Stimulated activated CD4-positive, alpha-beta T cell treated with anti-CD3 and anti-CD28 coated beads, TNF-alpha, amount 100 ng/mL, for 4 hours (primary cell): ENCODE data around the gene KCNQ4.

ENCODE experiments used
- DNase-seq, 3 experiments: peaks; one replicate each; pipeline ENCODE4 v3.0.0-alpha.2; 2020; ENCODE audit warnings: low read depth in 3 of 3

Gene KCNQ4

DNA sequence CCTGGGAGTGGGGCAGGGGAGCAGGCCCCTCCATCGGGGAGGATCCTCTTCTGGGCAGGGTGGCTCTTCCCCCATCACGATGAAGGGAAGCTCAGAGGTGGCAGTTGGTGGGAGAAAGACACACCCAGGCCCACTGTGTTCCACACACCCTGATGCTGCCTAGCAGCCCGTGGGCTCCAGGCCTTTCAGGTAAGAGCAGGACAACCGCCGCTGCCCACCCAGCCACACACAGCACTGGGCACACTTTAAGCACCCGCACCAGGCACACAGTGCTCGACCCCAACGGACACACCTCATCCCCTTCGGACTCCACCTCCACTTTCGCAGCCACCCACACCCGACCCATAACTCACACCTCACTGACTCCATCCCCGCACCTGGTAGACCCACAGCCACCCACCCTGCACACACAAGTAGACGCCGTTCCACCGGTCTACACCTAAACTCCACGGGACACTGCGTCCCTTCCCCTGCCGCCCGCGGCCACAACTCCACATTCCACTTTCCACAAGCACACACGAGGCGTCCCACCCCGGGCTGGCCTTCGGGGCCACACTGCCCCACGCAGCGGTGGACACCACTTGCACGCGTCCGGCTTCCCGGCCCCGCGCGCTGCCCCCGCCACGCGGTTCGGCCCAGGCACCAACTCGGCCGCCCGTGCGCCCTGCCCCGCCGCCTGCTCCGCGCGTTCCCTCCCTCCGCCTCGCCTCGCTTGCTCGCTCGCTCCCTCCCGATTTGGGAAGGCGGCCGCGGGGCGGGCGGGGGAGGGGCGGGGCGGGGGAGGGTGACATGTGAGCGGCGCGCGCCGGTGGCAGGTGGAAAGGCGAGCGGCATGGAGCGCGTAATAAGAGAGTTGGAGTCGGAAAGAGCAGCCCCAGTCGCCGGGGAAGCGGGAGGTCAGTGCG, at the start of gene KCNQ4:
Gene KCNQ4, plus strand, starts transcription at position 787 of the 905 bp plus-strand sequence. CDS start 307 bp downstream, outside the sequence.
- DNase-seq: peak; percentile 9 to 21 (median 11)

DNA sequence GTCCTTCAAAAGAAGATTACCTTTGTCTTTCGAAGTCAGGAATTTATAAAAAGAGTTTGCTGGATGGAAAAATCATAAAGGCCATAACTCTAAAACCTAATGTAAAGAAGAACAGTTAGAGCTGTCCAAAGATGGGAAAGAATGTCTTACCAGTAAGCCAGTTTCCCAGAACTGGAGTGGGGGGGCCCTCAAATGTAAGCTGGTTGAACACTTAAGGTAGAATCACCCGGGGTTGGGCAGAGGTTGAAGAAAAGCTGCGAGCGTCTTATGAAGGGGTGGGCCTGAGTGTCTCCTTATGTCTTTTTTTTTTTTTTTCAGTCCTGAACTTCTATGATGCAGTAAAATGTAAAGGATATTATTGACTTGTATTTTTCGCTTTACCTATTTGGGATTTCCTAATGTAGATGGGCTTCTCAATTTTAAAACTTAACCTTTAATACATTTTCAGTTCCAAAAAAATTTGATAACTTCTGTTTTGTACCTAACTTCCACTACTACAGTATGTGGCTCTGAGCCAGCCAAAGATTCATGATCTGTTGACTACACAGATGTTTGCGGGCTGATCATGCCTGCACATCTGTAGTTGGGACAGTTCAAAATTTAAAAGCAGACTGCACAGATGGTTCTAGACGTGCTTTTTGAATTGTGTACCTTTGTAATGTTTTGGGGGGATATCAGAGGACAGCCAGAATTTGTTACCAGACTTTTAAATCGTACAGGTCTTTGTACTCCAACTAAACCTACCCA, 48.5 kb upstream of the KCNQ4 start:
- DNase-seq: no peak

DNA sequence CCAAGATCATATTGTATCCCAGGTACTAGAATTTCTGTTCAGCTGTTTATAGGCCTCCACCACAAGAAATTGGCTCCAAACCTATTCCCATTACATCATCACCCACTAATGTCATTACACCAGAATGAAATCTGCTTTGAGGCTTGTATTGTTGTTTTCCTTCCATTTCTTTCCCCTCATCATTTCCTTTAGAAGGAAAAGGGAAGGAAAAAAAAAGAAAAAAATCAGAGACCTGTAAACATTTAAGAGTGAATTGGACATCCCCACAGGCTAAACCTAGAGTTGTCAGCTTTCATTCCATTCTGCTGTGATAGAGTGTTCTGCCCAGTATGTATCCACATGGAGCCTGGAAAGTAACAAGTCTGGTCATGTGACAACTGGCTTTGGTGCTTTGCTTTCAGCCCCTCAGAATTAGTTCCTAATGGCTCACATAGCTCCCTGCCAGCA, 47.5 kb upstream of the KCNQ4 start:
- DNase-seq: no peak

DNA sequence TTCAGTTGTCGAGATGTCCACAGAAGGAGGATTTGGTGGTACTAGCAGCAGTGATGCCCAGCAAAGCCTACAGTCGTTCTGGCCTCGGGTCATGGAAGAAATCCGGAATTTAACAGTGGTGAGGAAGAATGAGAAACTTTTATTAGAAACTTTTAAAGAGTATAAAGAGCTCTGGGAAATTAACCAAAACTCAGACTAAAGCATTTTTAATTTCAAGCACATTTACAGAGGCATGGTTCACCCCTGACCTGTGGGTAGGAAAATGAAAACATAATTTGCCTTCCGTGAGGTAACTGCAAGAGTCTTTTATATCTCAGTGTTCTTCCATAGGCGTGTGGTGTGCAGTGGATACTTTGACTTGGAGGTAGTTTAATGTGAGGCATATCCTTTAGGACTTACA, 44.8 kb upstream of the KCNQ4 start:
- DNase-seq: no peak

DNA sequence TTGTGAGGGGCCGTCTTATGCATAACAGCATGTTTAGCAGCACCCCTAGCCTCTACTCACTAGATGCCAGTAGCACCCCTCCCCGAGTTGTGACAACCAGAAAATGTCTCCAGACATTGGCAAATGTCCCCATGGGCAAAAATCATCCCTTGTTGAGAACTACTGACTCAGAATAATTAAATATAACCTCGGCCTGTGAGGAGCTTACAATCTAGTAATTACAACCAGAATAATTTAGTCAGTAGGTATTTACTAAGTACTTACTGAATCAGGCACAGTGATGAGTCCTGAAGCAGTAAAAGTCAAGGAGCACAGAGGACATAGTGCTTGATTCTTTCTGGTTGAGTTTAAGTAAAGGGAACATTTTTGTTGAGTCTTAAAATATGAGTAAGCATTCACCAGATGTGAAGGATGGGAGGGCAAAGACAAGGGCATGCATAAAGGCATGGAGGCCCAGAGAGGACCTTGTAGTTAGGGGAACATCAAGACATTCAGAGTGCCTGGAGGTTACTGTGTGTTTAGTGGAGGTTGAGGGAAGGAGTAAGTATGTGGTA, 44.1 kb upstream of the KCNQ4 start:
- no peak for DNase-seq

DNA sequence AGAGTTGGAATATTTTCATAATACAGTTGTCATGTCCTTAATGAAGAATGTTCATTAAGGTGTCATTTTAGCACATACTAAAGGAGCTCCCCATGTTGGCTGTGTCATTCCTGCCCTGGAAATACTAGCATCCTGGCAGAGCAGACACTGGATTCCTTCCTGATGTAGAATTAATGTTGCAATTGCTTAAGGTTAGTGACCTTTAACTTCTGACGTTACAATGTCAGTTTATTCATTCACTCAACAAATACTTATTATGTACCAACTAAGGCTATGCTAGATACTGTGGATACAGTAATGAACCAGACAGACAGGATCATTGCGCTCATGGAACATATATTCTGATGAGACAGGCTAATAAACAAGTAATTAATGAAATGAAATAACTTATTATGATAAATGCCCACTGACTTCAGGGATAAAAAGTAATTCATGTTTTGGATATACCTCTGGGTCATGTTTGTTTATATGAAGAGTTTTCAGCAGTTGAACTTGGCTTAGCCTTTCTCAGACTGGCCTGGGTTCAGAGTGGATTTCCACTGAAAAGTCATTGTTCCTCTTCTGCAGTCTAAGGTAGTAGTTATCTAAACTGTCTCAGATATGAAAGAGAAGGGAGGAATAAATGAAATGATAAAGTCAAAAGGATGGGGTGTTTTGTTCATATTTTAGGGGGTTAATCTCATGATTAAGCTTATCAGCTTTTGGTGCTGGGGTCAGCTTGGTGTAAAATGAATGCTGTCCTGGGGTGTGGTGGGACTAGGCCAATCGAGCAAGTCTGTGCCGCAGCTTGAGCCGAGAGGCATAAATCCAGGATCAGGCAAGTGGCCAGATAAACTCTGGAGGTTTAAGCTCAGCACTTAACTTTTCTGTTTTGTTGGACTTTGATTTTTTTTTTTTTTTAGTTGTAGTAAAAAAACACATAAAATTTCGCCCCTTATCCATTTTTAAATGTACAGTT, 43.3 kb upstream of the KCNQ4 start:
- DNase-seq: no peak

DNA sequence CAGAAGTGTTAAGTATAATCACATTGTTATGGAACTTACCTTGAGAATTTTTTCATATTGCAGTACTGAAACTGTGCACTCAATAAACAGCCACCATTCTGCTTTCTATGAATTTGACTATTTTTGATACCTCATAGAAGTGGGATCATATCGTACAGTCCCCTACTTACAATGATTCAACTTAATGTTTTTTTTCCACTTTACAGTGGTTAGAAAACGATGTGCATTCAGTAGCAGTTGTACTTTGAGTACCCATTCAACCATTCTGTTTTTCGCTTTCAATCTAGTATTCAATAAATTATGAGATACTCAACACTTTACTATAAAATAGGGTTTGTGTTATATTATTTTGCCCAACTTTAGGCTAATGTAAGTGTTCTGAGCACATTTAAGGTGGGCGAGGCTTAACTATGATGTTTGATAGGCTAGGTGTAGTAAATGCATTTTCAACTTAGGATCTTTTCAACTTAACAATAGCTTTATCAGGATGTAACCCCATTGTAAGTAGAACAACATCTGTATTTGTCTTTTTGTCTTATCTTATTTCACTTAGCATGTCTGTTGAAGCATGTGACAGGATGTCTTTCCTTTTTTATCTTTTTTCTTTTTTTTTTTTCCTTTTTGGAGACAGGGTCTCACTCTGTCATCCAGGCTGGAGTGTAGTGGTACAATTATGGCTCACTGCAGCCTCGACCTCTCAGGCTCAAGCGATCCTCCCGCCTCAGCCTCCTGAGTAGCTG, 42.4 kb upstream of the KCNQ4 start:
- DNase-seq: no peak

DNA sequence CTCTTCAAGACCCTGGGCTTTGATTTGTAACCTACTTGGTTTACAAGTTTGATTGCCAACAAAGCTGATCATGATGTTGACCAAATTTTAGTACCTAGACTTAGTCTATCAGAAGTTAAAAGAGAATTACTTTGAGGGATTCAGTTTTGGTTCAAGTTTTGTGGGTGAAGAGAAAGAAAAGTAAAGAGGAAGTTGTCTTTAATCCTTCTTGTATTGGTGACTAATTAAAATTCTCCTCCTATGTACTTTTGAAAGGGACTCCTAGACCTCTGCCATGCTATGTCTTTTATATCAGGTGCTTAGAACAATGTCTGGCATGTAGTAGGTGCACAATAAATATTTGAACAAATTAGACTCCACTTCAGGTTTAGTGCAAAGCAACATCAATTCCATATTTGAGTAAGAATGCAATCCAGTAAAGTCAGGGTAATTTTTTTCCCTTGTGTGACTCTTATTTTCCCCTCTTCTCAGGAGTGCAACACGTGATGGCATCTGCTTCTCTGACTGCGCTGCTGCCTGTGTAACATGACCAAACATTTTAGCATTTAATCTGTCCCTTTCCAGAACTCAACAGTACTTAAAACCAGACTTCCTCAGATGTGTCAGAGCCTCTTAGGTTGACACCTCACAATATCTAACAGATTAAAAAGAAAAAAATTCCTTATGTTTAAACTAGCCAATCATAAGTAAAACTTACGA, 41.1 kb upstream of the KCNQ4 start:
- DNase-seq: no peak

DNA sequence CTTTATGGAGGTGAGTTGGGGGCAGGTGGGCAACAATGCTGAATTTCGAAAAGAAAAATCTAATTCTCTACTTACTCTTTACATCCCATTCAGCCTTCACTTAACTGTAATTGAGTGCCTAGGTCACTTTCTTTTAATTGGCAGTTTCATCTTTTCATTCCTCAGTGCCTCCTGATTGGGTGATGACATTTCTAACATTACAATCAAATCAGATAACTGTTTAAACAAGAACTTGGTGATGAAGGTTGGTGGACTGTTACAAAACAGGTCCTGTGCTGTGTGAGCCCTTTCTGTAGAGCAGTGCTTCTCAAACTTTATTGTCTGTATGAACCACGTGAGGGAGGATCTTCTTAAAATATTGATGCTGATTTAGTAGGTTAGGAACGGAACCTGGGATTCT, 40.1 kb upstream of the KCNQ4 start:
- DNase-seq: no peak

DNA sequence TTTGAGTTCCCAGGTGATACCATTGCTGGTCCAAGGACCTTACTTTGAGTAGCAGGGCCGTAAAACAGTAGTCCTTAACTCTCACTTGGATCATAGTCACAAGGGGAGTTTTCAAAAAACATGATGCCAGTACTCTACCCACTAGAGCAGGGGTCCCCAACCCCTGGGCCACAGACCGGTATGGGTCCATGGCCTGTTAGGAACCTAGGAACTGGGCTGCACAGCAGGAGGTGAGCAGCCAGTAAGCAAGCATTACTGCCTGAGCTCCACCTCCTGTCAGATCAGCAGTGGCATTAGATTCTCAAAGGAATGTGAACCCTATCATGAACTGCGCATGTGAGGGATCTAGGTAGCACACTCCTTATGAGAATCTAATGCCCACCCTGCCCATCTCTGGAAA, 39.7 kb upstream of the KCNQ4 start:
- DNase-seq: no peak

DNA sequence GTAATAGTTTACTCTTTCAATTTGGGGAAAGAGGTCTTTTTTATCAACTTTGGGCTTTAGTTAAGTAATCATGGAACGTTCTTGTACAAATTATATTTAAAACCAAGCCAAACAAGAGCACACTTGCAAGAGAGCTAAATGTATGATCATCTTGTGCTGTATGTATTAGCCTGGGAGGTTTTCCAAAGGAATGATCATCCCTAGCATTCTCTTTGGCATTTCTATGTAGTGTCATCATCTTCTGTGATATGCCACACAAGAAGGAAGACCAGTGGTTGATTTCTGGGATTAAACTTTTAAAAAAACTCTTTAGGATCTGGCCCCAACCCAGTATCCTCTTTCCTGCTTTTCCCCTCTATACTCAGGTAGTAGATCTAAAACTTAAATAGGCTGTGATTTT, 38.4 kb upstream of the KCNQ4 start:
- no peak for DNase-seq

DNA sequence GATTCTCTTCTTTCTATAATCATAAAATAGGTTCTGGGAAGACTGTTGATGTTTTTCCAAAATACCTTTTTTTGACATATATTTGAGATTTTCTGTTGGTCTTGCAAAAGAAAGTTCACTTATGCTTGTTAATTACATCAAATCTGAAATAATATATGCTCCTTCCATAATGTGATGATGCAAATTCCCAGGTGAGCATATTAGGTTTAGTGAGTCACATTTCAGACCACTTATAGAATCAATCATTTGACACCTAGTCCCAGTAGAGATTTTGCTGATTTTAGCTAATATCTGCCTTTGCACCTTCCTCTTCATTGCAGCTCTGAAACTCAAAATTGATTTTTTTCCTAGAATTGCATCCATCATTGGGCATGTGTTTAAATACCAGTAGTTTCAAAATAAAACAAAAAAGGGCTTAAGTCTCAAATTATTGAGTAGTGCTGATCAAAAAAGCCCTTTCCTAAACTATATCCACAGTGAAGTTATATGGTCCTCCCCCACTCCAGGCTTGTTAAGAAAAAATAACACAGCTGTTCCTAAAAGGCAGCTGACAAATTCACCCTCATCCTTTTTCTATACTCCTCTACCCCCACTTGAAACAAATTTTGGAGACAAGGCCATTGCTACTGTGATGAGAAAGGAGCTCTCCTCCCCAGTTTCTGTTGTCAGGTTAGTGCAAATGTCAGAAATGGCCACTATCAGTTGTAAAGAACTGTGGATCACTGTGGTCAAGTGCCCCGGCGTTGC, 37.1 kb upstream of the KCNQ4 start:
- DNase-seq: no peak

DNA sequence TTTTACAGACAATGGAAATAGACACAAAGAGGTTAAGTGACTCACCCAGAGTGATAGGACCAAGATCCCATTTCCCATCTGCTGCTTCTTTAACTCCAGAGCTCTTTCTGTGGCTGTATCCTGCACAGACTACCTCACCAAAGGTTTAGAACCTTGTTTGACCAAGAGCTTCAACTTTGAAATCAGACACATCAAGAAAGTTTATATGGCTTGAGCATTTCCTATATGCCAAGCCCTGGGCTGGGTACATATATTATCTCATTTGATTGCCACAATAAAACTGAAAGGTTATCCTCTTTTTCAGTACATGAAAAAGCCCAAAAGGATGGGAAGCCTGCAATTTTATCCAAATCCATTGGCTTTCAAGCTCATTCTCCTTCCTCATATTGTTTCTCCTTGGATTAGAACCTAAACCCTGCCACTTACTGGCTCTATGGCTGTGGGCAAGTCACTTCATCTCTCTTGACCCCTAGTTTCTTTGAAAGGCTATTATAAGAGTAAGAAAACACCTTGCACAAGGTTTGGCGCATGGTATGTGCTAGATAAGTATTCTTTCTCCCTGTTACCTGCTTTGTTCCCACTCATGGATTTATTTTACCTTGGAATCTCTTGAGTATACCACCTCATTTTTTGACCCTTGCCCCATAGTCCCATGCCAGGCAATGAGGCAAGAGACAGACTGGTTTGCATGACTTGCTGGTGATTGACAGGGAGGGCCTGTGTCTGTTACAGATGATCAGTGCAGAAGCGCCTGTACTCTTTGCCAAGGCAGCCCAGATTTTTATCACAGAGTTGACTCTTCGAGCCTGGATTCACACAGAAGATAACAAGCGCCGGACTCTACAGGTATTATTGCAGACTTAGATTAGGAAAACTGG, 34.5 kb upstream of the KCNQ4 start:
- no peak for DNase-seq

DNA sequence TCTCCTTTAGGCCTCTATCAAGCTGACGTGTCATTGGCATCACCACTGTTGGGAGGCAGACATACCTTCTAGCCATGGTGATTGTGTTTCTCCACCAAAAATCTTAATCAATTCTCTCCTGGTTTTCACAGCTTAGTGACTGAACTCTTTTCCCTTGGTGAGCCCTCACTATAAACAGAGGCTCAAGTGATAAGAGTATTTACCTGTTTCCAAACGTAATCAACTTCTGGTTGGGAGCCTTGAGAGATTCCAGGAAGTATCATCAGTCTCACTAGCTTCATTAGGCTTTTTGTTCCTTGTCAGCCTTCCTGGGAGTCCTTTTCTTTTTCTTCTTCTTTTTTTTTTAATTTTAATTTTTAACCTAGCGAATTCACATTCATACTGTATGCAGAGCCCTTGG, 33.8 kb upstream of the KCNQ4 start:
- DNase-seq: no peak

DNA sequence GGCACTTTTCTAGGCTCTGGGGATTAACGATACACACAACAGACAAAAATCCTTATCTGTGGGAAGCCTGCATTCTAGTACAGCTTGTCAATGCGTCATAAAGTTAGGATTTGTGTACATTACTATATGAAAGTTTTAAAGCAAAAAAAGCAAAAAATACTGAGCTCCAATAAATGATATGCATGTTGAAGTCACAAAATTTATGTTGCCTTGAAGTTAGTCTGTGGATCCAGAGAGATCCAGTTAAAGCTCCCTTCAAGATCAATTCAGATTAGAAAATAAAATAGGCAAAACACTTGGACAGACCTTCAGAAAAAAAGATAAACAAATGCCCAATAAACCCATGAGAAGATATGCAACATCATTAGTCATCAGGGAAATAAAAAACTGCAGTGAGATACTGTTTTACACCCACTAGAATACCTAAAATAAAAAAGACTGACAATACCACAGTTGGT, 33.1 kb upstream of the KCNQ4 start:
- DNase-seq: no peak

DNA sequence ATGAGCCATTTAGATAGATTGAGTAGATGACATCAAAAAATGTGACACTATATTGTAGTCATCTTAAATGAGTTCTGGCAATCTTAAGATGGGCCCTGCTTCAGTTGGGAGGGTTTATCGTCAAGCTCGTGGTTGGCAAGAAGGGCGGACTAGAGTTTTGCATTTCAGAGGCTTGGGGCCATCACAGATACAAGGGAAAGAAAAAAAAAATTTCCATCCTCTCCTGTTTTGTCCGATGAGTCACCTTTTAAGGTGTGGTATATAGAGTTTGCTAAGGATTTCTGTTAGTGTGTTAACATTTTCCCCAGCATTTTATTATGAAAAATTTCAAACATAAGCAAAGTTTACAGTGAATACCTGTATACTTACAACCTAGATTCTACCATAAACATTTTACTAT, 31.8 kb upstream of the KCNQ4 start:
- DNase-seq: no peak

DNA sequence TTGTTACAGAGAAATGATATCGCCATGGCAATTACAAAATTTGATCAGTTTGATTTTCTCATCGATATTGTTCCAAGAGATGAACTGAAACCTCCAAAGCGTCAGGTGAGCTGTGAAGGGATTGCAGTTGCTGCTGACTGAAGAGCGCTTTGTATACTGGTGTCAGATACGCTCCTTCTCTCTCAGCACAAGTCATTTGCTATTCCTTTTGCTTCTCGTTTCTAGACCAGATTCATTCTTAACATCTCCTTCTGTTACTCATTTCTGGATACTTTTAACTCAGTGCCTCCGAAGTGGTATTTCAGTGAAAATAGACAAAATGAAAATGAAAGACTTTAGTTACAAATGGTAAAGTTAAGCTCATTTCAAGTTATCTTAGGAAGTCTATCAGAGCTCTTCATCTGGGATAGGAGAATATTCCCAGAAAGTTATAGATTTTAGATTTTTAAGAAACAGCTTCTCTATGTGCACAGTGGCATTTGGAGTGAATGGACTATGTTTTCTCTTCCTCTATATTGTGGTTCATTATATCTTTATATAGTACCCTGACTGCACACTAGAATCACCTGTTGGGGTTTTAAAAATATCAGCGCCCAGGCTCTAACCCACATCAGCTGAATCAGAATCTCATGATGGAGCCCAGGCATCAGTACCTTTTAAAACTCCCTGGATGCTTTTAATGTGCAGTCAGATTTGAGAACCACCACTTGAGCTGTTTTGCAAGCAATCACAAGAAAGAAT, 30.3 kb upstream of the KCNQ4 start:
- no peak for DNase-seq

DNA sequence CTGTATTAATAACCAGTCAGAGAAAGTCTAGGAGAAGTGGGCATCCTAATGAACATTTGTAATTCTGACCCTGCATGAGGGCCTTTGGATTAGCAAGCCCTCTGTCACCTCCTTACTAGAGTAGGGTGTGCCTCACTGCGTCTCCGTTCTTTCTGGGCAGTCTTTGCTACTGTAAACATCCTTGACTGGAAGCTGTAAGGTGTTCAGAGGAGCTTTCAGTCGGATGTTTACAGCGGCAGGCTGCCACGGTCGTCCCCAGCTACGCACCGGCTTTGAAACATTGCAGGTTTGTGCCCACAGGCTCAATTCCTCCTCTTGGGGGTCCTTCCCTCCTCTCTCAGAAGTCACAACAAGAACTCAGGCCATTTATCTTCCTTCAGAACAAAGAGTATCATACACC, 29.4 kb upstream of the KCNQ4 start:
- no peak for DNase-seq
